ENCODE results near the gene USE1. TPM values are rescaled to one million over a fixed set of nuclear protein-coding genes. Genes with fewer than 3 reads are reported as not detected.

Gene USE1
- total RNA-seq, 1 experiment from 2014 or later = 59.3 TPM

DNA sequence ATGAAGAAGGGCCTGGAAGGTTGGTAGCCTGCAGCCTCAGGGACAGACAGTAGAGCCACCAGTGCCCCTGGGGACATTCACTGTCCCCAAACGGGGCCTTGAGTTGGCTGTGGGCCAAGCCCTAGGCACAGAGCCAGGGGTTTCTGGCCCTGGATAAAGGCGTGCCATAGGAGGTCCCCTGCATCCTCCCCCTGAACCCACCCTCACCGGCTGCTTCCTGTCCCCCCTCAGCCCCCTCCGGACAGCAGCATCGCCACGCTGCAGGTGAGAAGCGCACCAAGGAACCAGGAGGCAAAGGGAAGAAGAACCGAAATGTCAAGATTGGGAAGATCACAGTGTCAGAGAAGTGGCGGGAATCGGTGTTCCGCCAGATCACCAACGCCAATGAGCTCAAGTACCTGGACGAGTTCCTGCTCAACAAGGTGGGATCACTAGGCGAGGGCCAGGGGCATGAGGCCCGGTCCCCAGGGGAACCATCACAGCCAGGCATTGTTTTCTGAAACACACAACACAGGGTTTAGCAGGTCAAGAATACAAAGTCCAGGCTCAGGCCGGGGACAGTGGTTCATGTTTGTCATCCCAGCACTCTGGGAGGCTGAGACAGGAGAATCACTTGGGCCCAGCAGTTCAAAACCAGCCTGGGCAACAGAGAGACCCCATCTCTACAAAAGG lies 14.6 kb upstream of the USE1 start:
- in situ Hi-C loops (cut with HindIII; ENCODE audit: low pct_unique_long_range_greater_than_20kb, low sequenced_read_pairs) = no loop called here

DNA sequence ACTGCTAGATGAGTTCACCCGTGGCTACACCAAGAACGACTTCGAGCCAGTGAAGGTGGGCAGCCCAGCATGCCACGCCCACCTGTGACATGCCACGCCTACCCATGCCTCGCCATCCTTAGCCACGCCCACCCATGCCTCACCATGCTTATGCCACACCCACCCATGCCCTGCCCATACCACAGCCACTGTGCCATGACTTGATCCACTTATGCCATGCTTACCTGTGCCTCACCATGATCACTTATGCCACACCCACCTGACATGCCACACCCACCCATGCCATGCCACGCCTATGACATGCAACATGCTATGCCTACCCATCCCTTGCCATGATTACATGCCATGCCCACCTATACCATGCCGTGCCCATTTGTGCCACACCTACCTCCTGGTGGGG lies 12.9 kb upstream of the USE1 start:
- DNase-seq (ENCODE audit: low read depth) = no peak
- in situ Hi-C loops (cut with HindIII; ENCODE audit: low pct_unique_long_range_greater_than_20kb, low sequenced_read_pairs) = no loop called here

More for the DNA sequence above, 14.6 kb upstream of the USE1 start:
- DNase-seq (ENCODE audit: low read depth) = no peak

DNA sequence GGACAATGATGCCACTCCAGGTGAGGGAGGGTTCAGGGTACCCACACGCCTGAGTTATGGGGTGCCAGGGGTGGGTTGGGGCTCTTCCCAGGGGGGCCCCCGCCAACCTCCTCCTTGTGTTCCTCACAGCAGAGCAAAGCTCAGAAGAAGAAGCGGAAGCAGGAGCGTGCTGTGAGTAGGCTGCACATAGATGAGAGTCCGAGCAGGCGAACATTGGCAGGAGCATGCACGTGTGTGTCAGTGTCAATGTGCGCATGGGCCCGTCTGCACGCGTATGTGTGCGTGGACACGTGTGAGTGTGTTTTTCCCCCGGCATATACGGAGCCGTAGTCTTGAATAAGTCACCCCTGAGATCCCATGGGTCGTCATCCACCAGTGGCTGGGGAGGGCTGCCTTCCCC lies 12.4 kb upstream of the USE1 start:
- in situ Hi-C loops (cut with HindIII; ENCODE audit: low pct_unique_long_range_greater_than_20kb, low sequenced_read_pairs) = no loop called here
- no peak for DNase-seq (ENCODE audit: low read depth)

DNA sequence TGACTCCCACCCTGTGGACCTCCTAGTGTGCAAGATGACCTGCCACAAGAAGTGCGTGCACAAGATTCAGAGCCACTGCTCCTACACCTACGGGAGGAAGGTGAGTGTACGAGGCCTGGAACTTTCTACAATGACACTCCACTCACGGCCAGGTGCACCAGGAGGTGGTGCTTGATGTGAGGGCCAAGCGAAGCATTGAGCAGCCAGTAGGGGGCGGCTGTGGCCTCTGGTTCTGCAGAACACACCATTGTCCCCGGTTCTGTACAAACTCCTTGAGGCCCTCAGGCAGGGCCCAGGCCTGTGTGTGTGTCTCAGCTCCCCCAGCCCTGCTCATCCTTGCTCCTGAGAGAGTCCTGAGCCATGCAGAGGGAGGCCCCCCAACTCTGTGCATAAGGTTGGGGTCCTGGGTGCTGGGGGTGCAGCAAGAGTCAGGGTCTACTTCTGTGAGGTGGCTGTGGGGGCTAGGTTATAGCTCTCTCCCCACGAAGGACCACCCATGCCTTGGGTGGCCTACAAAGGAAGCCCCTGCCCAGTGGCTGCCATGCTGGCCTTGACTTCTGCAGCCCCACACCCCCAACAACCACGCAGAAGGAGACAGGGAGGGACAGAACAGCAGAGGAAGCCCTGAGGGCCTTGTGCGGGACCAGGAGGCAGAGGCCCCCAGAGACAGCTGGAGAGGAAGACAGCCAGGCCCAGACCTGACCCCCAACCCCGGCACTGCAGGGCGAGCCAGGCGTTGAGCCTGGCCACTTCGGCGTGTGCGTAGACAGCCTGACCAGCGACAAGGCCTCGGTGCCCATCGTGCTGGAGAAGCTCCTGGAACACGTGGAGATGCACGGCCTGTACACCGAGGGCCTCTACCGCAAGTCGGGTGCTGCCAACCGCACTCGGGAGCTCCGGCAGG lies 9.7 kb upstream of the USE1 start:
- in situ Hi-C loops (cut with HindIII; ENCODE audit: low pct_unique_long_range_greater_than_20kb, low sequenced_read_pairs) = no loop called here
- DNase-seq (ENCODE audit: low read depth) = no peak

DNA sequence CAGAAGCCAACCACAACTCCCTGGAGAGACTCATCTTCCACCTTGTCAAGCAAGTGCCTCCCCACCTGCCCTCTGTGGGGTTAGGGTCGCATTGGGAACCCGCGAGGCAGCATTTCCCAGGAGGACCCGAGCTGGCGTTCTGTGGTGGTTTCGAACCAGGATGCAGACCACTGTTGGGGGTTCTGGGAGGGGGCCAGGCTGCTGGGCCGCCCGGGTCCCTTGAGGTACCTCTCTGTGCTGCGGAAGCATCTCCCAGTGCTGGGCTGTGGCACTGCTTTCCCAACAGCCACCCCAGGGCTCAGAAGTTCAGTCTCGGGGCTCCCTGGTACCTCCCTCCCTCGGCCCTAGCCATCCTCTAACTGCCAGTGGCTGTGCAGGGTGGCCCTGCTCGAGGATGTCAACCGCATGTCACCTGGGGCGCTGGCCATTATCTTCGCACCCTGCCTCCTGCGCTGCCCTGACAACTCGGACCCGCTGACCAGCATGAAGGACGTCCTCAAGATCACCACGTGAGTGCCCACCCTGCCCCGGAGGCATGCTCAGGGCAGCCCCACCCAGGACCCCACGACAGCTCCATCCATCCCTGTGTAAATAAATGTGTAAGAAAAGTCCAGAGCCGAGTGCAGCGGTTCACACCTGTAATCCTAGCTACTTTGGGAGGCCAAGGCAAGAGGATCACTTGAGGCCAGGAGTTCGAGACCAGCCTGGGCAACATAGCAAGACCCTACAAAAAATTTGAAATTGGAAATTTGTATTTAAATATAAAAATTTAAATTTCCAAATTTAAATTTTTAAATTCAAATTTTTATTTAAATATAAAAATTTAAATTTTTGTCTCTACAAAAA lies 8.2 kb upstream of the USE1 start:
- in situ Hi-C loops (cut with HindIII; ENCODE audit: low pct_unique_long_range_greater_than_20kb, low sequenced_read_pairs) = no loop called here
- DNase-seq (ENCODE audit: low read depth) = no peak

DNA sequence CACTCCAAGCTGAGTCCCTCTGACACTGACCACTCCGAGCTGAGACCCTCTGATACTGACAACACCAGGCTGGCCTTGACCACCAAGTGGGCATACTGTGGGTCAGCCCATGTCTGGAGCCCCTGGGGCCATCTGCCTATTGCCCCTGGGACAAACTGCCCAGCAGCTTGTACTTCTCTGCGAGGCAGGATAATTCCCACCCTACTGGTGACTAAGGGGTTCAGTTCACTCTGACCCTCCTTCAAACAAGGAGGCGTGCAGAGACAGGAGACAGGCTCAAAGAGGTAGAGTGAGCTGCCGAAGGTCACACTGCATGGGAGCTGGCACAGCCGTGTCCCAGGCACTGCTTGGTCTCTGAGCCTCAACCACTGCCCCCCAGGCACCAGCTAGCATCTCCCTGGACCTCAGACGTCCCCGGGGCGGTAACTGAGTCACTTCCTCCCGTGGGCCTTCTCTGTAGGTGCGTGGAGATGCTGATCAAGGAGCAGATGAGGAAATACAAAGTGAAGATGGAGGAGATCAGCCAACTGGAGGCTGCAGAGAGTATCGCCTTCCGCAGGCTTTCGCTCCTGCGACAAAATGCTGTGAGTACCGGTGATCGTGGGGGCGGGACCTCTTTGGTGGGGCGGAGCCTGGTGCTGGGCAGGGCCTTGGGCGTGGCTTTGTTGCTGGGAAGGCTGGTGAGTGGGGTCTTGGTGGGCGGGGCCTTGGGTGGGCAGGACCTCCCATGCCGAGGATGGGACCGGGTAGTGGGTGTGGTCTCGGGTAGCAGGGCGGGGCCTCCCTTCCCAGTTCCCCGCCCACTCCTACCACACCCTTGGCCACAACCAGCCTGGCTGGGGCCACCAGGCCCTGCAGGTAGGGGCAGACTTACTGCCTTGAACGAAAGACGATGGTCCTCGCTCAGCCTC lies 5.8 kb upstream of the USE1 start:
- peak; percentile 71 for DNase-seq (ENCODE audit: low read depth)
- in situ Hi-C loops (cut with HindIII; ENCODE audit: low pct_unique_long_range_greater_than_20kb, low sequenced_read_pairs) = no loop called here

DNA sequence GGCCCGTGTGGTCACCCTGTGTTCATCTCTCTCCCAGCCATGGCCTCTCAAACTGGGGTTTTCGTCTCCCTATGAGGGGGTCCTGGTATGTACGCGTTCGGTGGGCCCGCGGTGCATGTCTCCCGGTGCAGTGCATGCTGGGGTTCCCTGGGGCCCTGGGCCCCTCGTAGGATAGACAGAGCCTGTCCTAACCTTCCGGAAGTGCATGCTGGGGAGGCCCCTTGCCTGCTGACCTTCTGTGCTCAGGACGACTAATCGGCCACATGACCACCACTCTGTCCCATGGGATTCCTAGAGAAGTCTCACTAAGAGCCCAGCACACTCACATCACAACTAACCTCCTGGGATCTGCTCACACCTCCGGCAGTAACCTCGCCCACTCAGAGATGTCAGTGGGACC lies 4.9 kb upstream of the USE1 start:
- in situ Hi-C loops (cut with HindIII; ENCODE audit: low pct_unique_long_range_greater_than_20kb, low sequenced_read_pairs) = no loop called here
- DNase-seq (ENCODE audit: low read depth) = no peak

DNA sequence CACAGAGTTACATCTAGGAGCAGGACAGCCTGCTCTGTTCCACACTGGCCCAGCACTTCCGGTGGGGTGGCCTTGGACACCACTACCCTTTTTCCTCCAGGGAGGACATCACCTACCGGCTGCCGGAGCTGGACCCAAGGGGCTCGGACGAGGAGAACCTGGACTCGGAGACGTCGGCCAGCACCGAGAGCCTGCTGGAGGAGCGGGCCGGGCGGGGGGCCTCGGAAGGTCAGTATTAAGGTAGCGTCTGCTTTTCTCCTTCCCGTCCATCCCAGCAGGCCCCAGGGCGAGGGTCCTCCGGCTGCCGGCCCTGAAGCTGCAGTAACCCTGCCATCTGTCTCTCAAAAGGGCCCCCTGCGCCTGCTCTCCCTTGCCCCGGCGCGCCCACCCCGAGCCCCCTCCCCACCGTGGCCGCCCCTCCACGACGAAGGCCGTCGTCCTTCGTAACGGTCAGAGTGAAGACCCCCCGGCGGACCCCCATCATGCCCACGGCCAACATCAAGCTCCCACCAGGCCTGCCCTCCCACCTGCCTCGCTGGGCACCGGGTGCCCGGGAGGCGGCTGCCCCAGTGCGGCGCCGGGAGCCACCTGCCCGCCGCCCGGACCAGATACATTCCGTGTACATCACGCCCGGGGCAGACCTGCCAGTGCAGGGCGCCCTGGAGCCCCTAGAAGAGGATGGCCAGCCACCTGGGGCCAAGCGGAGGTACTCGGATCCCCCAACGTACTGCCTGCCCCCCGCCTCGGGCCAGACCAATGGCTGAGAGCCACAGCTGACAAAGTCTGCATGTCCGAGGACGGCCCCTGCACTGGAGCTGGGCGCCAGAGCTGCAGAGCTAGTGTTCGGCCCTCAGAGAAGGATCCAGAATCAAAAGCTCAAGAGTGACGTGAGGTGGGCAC lies 3.4 kb upstream of the USE1 start:
- in situ Hi-C loops (cut with HindIII; ENCODE audit: low pct_unique_long_range_greater_than_20kb, low sequenced_read_pairs) = no loop called here
- no peak for DNase-seq (ENCODE audit: low read depth)

DNA sequence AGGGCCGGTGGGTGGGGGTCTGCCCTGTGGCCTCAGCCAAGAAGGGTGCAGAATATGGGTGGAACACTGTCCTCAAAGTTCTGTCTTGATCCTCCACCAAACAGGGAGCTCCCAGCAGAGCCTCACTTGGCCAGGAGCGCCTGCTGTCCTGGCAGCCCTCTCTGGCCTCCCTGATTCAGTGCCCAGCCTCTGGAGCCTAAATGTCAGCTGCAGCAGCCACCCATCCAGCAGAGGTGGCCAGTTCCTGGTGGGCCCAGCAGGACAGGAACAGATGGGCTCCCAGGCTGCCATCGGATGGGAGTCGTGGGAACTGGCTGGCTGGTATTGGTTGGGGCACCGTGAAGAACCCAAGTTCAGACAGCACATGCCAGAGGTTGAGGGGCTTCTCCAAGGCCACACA lies 1.8 kb upstream of the USE1 start:
- in situ Hi-C loops (cut with HindIII; ENCODE audit: low pct_unique_long_range_greater_than_20kb, low sequenced_read_pairs) = no loop called here
- no peak for DNase-seq (ENCODE audit: low read depth)

DNA sequence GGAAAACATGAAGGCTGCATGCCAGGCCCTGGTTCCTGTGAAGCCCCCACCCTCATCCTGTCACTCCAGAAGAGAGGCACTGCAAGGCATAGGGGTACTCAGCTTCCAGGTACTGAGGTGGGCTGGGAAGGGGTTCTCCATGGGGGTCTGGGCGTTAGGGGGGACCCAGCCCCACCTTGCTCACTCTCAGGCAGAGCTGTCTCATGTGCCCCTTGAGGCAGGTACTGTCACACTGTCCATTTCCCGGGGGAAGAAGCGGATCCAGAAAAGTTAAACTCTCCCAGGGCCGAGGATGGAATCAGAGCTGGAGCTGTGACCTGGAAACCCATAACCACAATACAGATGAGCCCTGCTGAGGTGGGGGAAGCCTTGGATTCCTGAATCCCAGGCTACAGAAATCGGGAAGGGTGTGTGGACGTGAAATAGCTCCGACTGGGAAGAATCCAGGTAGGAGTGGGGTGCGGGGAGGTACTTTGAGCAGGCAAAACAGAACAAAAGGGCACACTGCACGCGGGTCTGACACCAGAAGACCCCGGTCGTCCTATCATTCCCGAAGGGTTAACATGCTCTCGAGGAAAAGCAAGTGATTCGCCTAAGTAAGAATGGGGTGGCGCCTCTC lies 540 bp upstream of the USE1 start:
- in situ Hi-C loops (cut with HindIII; ENCODE audit: low pct_unique_long_range_greater_than_20kb, low sequenced_read_pairs) = no loop called here
- DNase-seq (ENCODE audit: low read depth) = no peak

DNA sequence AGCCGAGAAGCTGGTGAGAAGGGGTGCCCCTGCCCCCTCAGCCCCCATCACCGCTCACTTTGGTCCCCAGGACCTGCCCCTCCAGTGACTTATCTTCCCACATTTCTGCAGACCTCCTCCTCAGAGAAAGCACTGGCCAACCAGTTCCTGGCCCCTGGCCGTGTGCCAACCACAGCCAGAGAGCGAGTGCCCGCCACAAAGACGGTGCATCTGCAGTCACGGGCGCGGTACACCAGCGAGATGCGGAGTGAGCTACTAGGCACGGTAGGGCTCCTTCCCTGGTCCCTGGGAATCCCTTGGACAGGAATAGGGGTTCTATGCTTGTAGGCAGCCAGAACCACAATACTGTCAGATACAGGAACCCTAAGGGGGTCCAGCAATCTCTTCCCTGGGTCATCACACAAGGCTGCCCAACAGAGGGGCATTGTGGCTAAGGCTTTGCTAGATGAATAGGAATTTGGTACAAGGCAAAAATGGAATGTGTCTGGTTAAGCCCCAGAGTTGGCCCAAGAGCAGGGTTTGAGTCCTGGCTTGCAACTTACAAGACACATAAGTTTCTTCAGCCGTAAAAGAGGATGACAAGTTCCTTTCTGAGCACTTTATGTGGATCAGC lies 1.0 kb downstream of the USE1 start:
- in situ Hi-C loops (cut with HindIII; ENCODE audit: low pct_unique_long_range_greater_than_20kb, low sequenced_read_pairs) = no loop called here
- DNase-seq (ENCODE audit: low read depth) = no peak

DNA sequence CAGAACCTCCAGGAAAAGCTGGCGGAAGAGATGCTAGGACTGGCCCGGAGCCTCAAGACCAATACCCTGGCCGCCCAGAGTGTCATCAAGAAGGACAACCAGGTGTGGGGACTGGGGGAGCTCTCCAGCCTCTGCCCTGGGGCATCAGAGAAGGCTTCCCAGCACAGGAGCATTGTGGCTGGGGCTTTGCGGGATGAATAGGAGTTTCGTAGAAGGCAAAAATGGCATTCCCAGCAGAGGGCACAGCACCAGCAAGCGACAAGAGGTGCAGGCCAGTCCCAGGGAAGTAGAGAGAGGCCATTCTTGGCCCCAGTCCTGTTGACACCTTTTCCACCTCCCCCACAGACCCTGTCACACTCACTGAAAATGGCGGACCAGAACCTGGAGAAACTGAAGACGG lies 4.1 kb downstream of the USE1 start:
- in situ Hi-C loops (cut with HindIII; ENCODE audit: low pct_unique_long_range_greater_than_20kb, low sequenced_read_pairs) = no loop called here
- no peak for DNase-seq (ENCODE audit: low read depth)

DNA sequence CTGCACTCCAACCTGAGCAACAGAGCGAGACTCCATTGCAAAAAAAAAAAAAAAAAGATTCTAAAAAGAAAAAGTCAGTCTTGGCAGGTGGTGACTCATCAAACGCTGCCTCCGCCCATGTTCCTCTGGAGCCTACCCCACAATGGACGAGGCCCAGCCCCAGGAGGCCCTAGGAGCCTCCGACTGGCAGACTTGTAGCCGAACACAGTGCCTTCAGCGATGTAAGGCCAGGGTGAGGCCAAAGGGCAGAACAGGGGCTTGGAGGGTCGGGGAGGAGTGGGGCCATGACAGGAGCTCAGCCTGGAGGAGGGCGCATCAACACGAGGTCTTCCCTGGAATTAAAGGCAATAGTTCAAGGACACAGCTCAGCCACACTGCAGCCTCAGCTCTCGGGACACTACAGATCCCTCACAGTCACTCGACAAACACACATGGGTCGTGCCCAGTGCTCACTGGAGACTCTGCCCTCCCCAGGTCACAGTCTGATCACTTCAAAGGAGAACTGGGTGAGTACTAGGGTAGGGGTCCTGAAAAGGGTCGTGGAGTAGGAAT lies 5.1 kb downstream of the USE1 start:
- in situ Hi-C loops (cut with HindIII; ENCODE audit: low pct_unique_long_range_greater_than_20kb, low sequenced_read_pairs) = no loop called here
- peak; percentile 80 for DNase-seq (ENCODE audit: low read depth)

DNA sequence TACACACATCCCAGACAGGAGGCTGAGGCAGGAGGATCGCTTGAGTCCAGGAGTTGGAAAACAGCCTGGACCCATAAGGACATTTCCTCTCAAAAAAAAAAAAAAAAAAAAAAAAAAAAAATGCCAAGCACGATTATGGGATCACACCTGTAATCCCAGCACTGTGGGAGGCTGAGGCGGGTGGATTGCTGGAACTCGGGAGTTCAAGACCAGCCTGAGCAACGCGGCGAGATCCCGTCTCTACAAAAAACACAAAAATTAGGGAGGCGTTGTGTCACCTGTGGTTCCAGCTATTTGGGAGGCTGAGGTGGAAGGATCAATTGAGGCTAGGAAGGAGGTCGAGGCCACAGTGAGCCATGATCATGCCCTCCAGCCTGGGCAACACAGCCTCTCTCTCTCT lies 9.9 kb downstream of the USE1 start:
- no peak for DNase-seq (ENCODE audit: low read depth)
- in situ Hi-C loops (cut with HindIII; ENCODE audit: low pct_unique_long_range_greater_than_20kb, low sequenced_read_pairs) = no loop called here

DNA sequence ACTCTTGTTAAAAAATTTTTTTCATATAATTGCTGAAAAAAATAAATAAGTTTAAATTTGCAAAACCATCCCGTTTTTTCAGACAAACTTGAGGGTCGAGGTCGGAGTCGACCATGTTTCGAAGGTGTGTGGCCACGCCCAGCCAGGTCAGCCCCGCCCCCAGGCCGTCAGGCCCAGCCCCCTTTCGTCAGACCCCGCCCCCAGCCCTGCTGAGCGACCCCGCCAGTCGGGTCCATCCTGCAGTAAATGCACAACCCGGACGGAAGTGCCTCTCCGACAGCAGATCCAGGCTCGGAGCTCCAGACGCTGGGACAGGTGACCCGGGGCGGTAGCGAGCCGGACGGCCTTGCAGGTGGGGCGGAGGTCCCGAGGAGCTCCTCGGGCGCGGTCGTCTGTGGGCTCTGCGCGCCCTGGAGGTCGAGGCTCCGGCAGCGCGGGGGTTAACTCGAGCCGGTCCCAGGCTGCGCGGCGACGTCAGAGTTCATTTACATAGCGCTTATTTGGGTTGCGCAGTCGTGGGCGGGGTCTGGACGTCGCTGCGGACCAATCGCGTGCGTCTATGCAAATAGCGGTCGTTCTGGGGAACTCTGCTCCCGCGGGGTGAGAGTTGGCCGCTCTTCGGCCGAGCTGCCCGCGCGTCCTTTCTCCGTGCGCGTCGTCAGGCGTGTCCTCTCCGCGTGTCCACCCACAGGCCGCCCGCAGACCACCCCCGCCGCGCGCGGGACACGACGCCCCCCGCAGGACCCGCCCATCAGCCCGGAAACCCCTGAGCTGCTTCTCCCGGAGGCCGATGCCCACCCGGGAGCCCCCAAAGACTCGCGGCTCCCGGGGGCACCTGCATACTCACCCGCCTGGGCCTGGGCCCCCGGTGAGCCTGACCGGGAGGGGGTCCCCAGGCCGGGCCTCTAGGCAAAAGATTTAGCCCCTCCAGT lies 11.1 kb downstream of the USE1 start, which contains the start of gene OCEL1:
Gene OCEL1, plus strand, starts transcription at position 225 of the 932 bp plus-strand sequence. Its CDS starts 22 bp downstream, at position 247.
- in situ Hi-C loops (cut with HindIII; ENCODE audit: low pct_unique_long_range_greater_than_20kb, low sequenced_read_pairs) = no loop called here
- peak; percentile 99 for DNase-seq (ENCODE audit: low read depth)
